Measurements from ENCODE around the gene ATP2B1. TPM values are rescaled to one million over a fixed set of nuclear protein-coding genes. Genes with fewer than 3 reads are reported as not detected.

The ATP2B1 gene
- total RNA-seq, 1 donor from 2014 or later: 24.6 TPM

GRCh38 chr12:89664441-89664840, 44.2 kb downstream of the ATP2B1 start:
- no peak for DNase-seq (ENCODE audit: extremely low spot score in 2 of 2)
- Histone ChIP-seq H3K9me3 (no peaks in the 10 kb centered on the region), H3K4me1 (peaks cover 26% of the 10 kb centered on the region), H3K4me3 (no peak overlapping the region), H3K36me3 (no peaks in the 10 kb centered on the region), H3K27ac (no peak overlapping the region), H3K27me3 (no peaks in the 10 kb centered on the region)
- intact Hi-C loops (cut with DNase I): loop anchor here (5.0 kb wide), 1 partner anchor 1277 kb away; no protein-coding TSS in a partner anchor
- TF ChIP-seq CTCF (IDR thresholded peaks at IDR 0.05) (no peak), POLR2AphosphoS5 (IDR thresholded peaks at IDR 0.05; ENCODE audit: insufficient read depth in 1 of 2, low read depth in 1 of 2) (no peak), POLR2A (IDR thresholded peaks at IDR 0.05) (no peak)

- intact Hi-C loops (cut with DNase I): loop anchor here (5.0 kb wide), 1 partner anchor 1276 kb away; no protein-coding TSS in a partner anchor
- H3K4me1 ChIP-seq: peaks cover 26% of the 10 kb centered on the region
- H3K27ac ChIP-seq: no peak overlapping the region
- H3K36me3 ChIP-seq: no peaks in the 10 kb centered on the region
- H3K27me3 ChIP-seq: no peaks in the 10 kb centered on the region
- no peak for DNase-seq (ENCODE audit: extremely low spot score in 2 of 2)
- TF ChIP-seq CTCF (IDR thresholded peaks at IDR 0.05): no peak
- no peak for TF ChIP-seq POLR2AphosphoS5 (IDR thresholded peaks at IDR 0.05; ENCODE audit: insufficient read depth in 1 of 2, low read depth in 1 of 2)
- TF ChIP-seq POLR2A (IDR thresholded peaks at IDR 0.05): no peak
- H3K9me3 ChIP-seq: no peaks in the 10 kb centered on the region
- H3K4me3 ChIP-seq: no peak overlapping the region
Observed at GRCh38 chr12:89663577-89664357, 44.9 kb downstream of the ATP2B1 start.

- no peaks in the 10 kb centered on the region for H3K9me3 ChIP-seq
- no peaks in the 10 kb centered on the region for H3K27me3 ChIP-seq
- DNase-seq (ENCODE audit: extremely low spot score in 2 of 2): no peak
- no peaks in the 10 kb centered on the region for H3K36me3 ChIP-seq
- peaks cover 28% of the 10 kb centered on the region for H3K4me1 ChIP-seq
- TF ChIP-seq POLR2AphosphoS5 (IDR thresholded peaks at IDR 0.05; ENCODE audit: insufficient read depth in 1 of 2, low read depth in 1 of 2) (no peak), POLR2A (IDR thresholded peaks at IDR 0.05) (no peak), CTCF (IDR thresholded peaks at IDR 0.05) (no peak)
- H3K27ac ChIP-seq: no peak overlapping the region
- no peak overlapping the region for H3K4me3 ChIP-seq
- intact Hi-C loops (cut with DNase I): loop anchor here (5.0 kb wide), 1 partner anchor 1275 kb away; no protein-coding TSS in a partner anchor
Observed at GRCh38 chr12:89662623-89663022, 46.0 kb downstream of the ATP2B1 start.

GRCh38 chr12:89661706-89662330, 46.8 kb downstream of the ATP2B1 start:
- H3K36me3 ChIP-seq: no peaks in the 10 kb centered on the region
- TF ChIP-seq POLR2AphosphoS5 (IDR thresholded peaks at IDR 0.05; ENCODE audit: insufficient read depth in 1 of 2, low read depth in 1 of 2) (no peak), CTCF (IDR thresholded peaks at IDR 0.05) (no peak), POLR2A (IDR thresholded peaks at IDR 0.05) (no peak)
- no peaks in the 10 kb centered on the region for H3K9me3 ChIP-seq
- no peak overlapping the region for H3K4me3 ChIP-seq
- no peaks in the 10 kb centered on the region for H3K27me3 ChIP-seq
- DNase-seq (ENCODE audit: extremely low spot score in 2 of 2): no peak
- H3K27ac ChIP-seq: no peak overlapping the region
- intact Hi-C loops (cut with DNase I): loop anchor here (5.0 kb wide), 1 partner anchor 1275 kb away; no protein-coding TSS in a partner anchor
- H3K4me1 ChIP-seq: peaks cover 36% of the 10 kb centered on the region
